Erythroblast (primary cell): ENCODE data around the gene ISL2.

ENCODE experiments used
- DNase-seq, 2 experiments: peaks; one replicate each; lab custom pipeline; 2025; lab: John Stamatoyannopoulos, UW
- GATA1 ChIP-seq: IDR thresholded peaks from 2 replicates; pipeline ENCODE4 v1.6.1; 2011; ENCODE audit warnings: low read depth, mild to moderate bottlenecking, control low read depth, low read length, moderate library complexity
- POLR2A ChIP-seq: IDR thresholded peaks from 2 replicates; pipeline ENCODE4 v1.6.1; 2011; ENCODE audit warnings: mild to moderate bottlenecking, low read length

The ISL2 gene

DNA sequence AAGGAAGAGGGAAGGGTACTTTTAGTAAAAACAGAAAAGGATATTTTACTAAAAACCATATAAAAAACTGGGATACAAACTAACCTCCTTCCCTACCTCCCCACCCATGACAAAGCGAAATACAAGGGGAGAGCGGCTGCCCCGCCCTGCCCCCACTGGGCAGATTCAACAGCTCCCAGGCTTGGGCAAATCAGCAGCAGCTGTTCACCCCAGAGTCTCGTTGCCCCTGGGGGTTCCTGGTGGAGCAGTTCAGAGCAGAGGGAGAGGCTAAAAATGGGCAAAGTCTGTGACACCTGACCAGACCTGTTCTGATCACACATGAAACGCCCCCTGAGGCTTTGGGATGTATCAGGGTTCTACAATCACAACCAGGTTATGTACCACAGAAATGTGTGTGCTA lies 22.8 kb upstream of the ISL2 start:
- no peak for TF ChIP-seq GATA1
- no peak for TF ChIP-seq POLR2A
- peak; percentile 19 to 45 for DNase-seq

DNA sequence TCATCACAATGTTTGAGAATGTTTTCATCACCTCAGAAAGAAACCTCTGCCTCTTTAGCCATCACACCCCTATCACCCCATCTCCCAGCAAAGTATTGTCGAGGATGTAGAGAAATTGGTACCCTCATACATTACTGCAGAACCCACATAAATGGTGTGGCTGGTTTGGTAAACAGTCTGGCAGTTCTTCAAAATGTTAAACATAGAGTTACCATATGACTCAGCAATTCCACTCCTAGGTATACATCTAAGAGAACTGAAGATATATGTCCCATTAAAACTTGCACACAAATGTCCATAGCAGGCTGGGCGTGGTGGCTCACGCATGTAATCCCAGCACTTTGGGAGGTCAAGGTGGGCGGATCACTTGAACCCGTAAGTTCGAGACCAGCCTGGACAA lies 16.6 kb upstream of the ISL2 start:
- no peak for TF ChIP-seq POLR2A
- TF ChIP-seq GATA1, result no peak
- no peak for DNase-seq

GRCh38 chr15:76321171-76321570 lies 15.4 kb upstream of the ISL2 start:
- DNase-seq, result no peak
- TF ChIP-seq GATA1 (no peak), POLR2A (no peak)

DNA sequence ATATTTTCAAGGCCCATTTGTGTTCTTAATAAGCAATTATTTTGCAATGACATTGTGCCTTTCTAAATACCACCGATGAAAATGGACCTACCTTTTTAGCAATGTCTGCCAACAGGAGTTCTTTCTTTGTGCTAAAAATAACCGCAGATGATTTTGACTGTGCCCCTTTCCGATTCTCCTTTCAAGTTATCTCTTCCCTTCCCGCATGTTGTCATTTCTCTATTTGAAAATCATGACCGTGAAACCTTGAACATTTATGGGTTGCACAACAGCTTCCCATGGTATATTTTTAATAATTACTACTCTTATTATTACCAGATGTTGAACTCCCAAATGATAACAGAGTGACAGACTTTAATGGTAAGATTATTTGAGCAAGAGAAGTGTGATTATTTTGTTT lies 15.0 kb upstream of the ISL2 start:
- no peak for TF ChIP-seq GATA1
- TF ChIP-seq POLR2A, result no peak
- no peak for DNase-seq

DNA sequence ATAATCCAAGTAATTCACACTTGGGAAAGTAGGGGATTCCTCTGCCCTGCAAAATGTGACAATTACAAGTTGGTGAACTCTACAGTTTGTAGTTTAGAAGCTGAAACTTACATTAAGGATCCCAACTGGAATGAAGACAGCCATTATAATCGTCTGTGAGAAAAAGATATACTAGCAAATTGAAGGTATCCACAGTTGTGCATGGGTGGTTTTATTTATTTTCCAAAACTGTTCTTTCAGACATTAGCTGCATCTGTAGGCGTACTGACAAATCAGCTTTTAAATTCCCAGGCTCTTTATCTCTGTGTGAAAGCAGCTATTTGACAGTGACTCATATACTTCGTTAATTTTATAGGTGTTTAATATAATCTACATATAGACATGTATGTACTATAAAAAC lies 12.5 kb upstream of the ISL2 start:
- no peak for DNase-seq
- TF ChIP-seq POLR2A (no peak), GATA1 (no peak)

DNA sequence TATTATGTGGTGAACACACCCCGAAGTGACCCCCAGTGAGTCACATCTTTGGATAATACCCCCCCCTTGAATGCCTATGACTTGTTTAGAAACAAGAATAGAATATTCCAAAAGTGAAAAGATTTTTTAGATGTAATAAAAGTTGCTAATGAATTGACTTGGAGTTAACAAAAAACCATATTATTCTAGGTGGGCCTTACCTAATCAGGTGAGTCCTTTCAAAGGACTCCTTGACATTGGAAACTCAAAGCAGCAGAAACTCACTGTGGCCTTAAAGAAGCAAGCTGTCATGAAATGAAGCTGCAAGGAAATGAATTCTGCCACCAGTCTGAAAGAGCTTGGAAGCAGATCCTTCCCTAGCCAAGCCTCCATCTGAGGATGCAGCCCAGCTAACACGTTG lies 10.9 kb upstream of the ISL2 start:
- TF ChIP-seq GATA1, result no peak
- TF ChIP-seq POLR2A, result no peak
- no peak for DNase-seq

DNA sequence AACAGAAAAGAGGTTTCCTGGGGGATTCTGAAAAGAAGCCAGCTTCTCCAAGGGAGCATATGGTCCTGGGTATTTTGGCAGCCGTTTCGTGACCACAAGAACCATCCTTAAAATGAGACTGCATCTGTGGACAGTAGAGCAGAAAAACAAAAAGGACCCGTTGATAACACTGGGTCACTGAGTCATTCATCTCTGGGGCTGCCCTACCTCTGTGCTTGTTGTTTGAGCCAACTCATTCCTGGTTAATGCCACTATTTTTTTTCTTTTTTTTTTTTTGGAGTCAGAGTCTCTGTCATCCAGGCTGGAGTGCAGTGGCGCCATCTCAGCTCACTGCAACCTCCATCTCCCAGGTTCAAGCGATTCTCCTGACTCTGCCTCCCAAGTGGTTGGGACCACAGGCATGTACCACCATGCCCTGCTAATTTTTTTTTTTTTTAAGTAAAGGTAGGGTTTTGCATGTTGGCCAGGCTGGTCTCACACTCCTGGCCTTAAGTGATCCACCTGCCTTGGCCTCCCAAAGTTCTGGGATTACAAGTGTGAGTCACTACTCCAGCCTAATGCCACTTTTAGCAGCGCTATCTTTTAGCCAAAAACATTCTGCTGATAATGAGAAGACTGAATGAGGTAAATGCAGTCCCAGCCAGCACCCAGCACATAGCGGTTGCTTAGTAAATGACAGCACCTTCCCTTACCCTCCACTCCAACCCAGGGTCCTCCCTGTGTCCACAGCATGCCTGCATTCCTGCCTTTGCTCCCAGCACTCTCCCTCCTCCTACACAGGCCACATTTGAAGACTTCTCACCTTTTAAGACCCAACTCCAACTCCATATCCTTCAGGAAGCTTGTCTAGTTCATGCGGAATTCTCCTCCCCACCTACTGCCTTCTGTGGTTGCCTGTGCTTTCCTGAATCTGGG lies 9.1 kb upstream of the ISL2 start:
- TF ChIP-seq GATA1 (no peak), POLR2A (no peak)

GRCh38 chr15:76328106-76328696 lies 8.4 kb upstream of the ISL2 start:
- no peak for DNase-seq
- TF ChIP-seq POLR2A (no peak), GATA1 (no peak)

More for the DNA sequence above, 9.1 kb upstream of the ISL2 start:
- no peak for DNase-seq

DNA sequence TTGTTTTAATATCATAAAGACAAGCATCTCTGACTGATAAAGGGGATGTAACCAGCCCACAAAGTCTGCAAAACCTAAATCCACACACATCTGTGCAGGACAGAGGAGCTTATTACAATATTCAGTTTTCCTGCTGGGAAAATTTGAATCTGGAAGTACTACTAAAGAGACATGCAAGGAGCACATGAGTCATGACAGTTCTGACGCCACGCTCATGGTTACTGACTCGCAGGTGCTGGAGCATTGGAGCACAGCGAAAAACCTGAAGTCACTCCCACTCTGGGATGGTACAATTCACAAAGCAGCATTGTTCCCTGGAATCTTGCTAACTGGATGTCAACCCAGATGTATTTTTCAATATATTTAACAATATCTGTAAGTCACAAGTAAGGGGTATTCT lies 7.6 kb upstream of the ISL2 start:
- no peak for DNase-seq
- TF ChIP-seq POLR2A (no peak), GATA1 (no peak)

DNA sequence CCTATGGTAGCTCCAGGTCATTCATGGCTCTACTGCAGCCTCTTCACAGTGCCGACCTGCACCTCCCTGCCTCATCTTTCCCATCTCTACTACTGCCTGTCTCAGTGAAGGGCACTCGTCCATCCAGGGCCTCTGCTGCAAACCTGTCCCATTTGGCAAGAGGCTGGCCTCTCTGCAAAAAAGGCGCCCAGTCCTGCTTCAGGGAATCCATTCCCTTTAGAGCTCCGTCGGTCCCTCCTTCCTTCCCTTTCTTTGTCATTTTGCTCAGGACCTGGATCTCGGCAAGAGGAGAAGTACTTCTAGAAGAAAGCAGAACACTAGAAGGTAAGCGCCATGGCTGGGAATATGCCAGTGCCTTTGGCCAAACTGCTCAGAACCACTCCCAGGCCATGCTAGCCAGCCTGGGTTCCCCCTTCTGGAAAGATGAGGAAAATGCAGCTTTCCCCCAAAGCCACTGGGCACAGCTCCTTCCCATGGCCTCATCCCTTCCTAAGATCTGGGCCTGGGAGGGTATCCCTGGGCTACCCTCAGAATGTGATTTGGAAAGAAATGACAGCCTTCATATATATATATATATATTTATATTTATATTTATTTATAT lies 6.4 kb upstream of the ISL2 start:
- peak; percentile 34 to 46 for DNase-seq
- TF ChIP-seq POLR2A (no peak), GATA1 (no peak)

DNA sequence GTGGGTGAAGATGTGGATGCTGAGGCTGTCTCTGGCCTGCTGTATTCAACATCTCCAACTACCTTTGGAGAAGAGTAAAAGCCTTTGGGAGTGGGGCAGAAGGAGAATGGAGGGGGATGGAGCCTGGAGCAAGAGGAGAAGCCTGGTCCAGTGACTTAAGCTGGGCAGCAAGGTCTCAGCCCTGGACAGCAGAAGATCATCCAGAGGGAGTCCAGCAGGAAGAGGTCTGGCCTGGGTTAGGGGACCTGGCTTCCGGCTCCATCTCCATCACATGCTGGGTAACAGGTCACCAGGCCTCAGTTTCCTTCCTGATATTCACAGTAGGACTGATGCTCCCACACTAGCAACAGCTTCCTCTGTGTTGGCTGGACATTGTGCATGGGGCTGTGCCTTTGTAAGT lies 3.8 kb upstream of the ISL2 start:
- TF ChIP-seq POLR2A, result no peak
- no peak for TF ChIP-seq GATA1
- DNase-seq, result no peak

GRCh38 chr15:76333309-76333708 lies 3.3 kb upstream of the ISL2 start:
- no peak for TF ChIP-seq GATA1
- TF ChIP-seq POLR2A, result no peak
- no peak for DNase-seq

DNA sequence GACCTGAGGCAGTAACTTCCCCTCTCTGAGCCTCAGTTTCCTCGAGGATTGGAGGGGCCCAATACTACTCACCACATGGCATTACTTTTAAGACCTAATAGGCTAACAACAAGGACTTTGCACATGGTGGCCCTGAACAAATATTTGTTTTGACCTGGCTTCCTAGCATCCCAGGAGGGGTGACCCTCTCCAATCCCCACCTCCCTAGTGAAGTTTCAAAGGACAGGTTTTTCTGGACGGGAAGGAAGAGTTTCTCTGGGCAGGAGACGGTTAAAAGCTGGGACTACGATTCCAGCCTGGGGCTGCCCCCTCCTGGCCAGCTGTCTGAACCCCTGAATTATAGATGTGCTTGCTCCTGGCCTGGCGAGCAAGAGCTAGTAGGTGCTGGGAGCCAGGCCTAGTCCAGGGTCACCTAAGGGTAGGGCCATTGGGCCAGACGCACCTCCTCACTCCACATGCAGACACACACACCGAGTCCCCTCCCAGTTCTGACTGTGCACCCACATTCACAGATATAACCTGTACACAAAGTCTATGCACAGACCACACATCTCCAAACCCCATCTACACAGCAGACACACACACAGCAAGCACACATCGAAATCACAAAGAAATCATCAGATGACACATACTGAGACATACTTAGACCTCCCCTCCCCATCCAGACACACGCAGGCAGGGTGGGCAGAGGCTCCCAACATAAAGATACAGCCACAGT lies 2.7 kb upstream of the ISL2 start:
- peak; percentile 23 to 37 for DNase-seq
- TF ChIP-seq POLR2A (no peak), GATA1 (no peak)
